Activated naive CD4-positive, alpha-beta T cell treated with anti-CD3 and anti-CD28 coated beads, Interleukin-2, amount 10 ng/mL, durations not matched to agents 7 days and 5 days (primary cell): ENCODE results near the gene AMDHD1.

Experiments
- CTCF ChIA-PET: fragments of 350-600 bp; sonication (Branson Sonifier 250); formaldehyde crosslinking; loops from one replicate; lab custom pipeline; 2021; ENCODE audit warnings: antibody characterized with exemption; lab: Charles Lee
- DNase-seq: peaks from one replicate; pipeline ENCODE4 v3.0.0-alpha.2; 2020
- H3K27ac Mint-ChIP-seq: one replicate; pipeline ENCODE4 v1.8.0; 2021; ENCODE audit warnings: mild to moderate bottlenecking, moderate library complexity, mixed read lengths
- H3K27me3 Mint-ChIP-seq: one replicate; pipeline ENCODE4 v1.8.0; 2021; ENCODE audit warnings: mild to moderate bottlenecking, mixed read lengths
- H3K36me3 Mint-ChIP-seq: one replicate; pipeline ENCODE4 v1.8.0; 2021; ENCODE audit warnings: mixed read lengths
- H3K4me1 Mint-ChIP-seq: one replicate; pipeline ENCODE4 v1.8.0; 2021; ENCODE audit warnings: mixed read lengths
- H3K4me3 Mint-ChIP-seq: one replicate; pipeline ENCODE4 v1.8.0; 2021; ENCODE audit warnings: mild to moderate bottlenecking, moderate library complexity, mixed read lengths
- H3K9me3 Mint-ChIP-seq: one replicate; pipeline ENCODE4 v1.8.0; 2021; ENCODE audit warnings: mixed read lengths

The AMDHD1 gene

DNA sequence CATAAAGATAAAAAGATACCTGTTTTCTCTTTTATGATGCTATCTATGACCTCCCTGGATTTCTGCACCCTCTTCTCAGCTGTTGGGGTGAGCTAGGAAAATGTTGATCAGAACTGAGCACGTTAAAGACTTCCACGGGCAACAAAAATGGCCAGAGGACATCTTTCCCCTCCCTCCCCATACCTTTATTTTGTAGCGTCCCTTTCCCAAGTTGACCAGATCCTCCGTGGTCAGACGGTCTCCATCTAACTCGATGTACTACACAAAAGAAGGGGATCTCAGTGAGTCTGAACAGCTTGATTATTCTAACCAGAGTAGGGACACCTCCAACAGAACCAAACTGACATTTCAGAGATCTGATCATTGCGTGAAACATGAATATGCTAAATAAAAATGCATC, 50.8 kb downstream of the AMDHD1 start:
- CTCF ChIA-PET: interaction anchor here (1.5 kb wide), 1 partner anchor 75 kb away, joined by 8 read pairs; no protein-coding TSS in a partner anchor
- H3K27ac Mint-ChIP-seq: no peak overlapping the region
- no peak overlapping the region for H3K4me3 Mint-ChIP-seq
- H3K9me3 Mint-ChIP-seq: no peaks in the 10 kb centered on the region
- no peak for DNase-seq
- no peaks in the 10 kb centered on the region for H3K36me3 Mint-ChIP-seq
- peaks cover 7% of the 10 kb centered on the region for H3K4me1 Mint-ChIP-seq
- peaks cover 3% of the 10 kb centered on the region for H3K27me3 Mint-ChIP-seq

DNA sequence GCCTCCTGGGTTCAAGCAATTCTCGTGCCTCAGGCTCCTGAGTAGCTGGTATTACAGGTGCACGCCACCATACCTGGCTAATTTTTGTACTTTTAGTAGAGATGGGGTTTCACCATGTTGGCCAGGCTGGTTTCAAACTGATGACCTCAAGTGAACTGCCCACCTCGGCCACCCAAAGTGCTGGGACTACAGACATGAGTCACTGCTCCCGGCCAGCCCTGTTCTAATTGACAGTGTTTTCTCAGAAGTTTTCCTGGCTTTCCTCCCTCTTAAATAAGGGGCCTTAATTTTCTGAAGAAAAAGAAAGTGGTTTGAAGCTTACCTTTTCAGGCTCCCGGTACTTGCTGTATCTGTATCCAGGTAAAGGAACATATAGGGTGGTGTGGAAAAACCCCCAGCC, 51.3 kb downstream of the AMDHD1 start:
- DNase-seq: no peak
- Mint-ChIP-seq H3K27me3 (peaks cover 3% of the 10 kb centered on the region), H3K27ac (no peak overlapping the region), H3K4me1 (peaks cover 7% of the 10 kb centered on the region), H3K4me3 (no peak overlapping the region), H3K9me3 (no peaks in the 10 kb centered on the region), H3K36me3 (no peaks in the 10 kb centered on the region)
- CTCF ChIA-PET: no interaction called here

DNA sequence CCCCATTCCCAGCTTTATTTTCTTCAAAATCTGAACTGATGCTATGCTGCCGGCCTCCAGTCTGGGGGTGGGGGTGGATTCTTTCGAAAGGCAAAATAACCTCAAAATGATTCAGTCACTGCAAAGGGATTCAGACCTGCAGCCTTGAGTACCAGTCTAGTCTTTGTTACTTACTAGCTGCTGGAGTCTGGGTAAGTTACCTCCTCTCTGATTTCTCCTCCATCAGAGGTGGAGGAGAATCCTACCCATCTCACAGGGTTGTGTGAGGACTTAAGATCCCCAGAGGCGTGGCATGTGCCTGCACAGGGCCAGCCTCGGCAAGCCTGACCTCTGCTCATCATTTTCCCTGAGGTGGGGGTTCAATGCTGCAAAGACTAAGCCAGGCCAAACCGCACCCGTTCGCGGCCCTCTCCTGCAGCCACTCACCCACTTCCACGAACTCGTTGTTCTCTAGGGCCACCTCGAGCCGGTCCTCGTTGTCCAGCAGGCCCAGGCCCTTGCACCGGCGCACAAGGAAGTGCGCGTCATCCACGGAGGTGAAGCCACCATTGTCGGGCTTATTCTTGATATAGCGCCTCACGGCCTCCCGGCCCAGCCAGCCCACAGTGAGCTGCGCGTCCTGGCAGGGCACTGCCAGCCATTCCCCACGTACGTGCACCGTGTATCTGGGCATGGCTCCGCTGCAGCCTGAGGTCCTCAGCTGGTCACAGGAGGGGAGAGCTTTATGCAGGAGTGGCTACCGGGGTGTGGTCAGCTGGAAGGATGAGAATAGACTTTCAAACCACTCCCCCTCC, 52.3 kb downstream of the AMDHD1 start:
- Mint-ChIP-seq H3K27ac (no peak overlapping the region), H3K9me3 (no peaks in the 10 kb centered on the region), H3K4me1 (peaks cover 7% of the 10 kb centered on the region), H3K4me3 (no peak overlapping the region), H3K27me3 (peaks cover 3% of the 10 kb centered on the region), H3K36me3 (no peaks in the 10 kb centered on the region)
- CTCF ChIA-PET: interaction anchor here (1.1 to 6.1 kb wide), 3 partner anchors 37 to 77 kb away, joined by 3 to 80 read pairs (median 30); partner anchors contain the start of genes AMDHD1 and CCDC38
- no peak for DNase-seq

DNA sequence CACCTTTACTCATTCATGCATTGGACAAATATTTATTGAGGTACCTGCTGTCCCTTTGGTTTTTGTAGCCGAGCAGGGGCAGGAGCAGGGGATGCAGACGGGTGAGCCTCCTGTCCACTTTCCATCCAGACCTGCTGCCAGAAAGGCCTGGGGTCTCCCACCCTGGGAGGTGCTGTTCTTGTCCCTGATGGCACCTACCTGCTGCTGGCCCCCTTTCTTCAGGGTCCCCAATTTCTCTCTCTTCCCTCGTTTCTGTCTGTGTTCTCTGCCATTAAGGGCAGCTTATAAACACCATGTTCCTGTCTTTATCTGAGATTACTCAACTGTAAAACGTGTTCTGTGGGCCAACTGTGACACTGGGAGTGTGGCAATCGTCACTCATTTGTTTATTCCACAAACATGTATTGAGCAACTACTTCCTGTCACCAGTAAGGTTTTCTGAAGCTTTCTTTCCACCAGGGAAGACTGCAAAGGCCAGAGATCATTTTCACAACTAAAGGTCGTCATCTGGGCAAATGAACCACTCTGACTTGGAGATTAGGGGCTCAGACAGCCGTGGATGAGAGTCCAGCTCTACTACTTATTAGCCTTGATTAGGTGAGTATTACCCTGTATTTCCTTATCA, 53.0 kb downstream of the AMDHD1 start, which contains the start of gene HAL:
Gene HAL, minus strand, starts transcription at position 311 of the 625 bp plus-strand sequence. CDS start 434 bp downstream, outside the sequence.
- no peak within 1 kb of the TSS for H3K4me3 Mint-ChIP-seq
- no peak for DNase-seq
- peaks cover 2% of the 10 kb centered on the region for H3K36me3 Mint-ChIP-seq
- H3K27me3 Mint-ChIP-seq: peaks cover 3% of the 10 kb centered on the region
- peaks cover 7% of the 10 kb centered on the region for H3K4me1 Mint-ChIP-seq
- CTCF ChIA-PET: interaction anchor here (1.1 to 6.1 kb wide), 4 partner anchors 11 to 78 kb away, joined by 3 to 80 read pairs (median 22); partner anchors contain the start of genes AMDHD1 and CCDC38
- no peak within 1 kb of the TSS for H3K27ac Mint-ChIP-seq
- H3K9me3 Mint-ChIP-seq: no peaks in the 10 kb centered on the region

- Mint-ChIP-seq H3K27ac (no peak overlapping the region), H3K27me3 (no peaks in the 10 kb centered on the region), H3K4me1 (peaks cover 7% of the 10 kb centered on the region), H3K4me3 (no peak overlapping the region), H3K36me3 (peaks cover 2% of the 10 kb centered on the region), H3K9me3 (no peaks in the 10 kb centered on the region)
- CTCF ChIA-PET: interaction anchor here (2.9 to 6.1 kb wide), 3 partner anchors 10 to 79 kb away, joined by 14 to 80 read pairs (median 30); partner anchors contain the start of genes AMDHD1 and CCDC38
- DNase-seq: no peak
Observed at GRCh38 chr12:95997276-95997675, 54.1 kb downstream of the AMDHD1 start.

DNA sequence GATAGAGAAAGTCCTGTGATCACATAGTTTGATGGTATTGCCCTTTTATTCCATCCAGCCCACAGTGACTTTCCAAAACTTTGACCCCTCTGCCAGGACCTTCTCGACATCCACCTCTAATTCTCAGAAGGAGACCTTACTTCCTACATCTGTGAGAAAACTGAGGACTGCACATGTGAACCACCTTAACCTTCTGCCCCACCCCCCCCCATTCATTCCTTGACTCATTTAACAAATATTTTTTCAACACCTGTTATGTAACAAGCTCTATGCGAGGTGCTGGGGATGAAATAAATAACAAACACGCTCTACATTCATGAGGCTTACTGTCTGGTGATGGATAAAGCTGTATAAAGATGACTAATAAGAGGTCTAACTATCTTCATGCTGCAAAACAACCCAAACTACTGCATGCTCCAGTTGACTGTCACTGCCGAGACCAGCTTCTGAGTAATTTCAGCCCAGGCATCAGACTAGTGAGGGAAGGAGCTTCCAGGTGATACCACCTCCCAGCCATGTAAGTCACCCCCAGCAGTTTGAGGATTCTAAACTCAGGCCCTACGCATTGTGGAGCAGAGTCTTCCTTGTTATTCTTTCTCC, 54.9 kb downstream of the AMDHD1 start:
- no peak for DNase-seq
- H3K4me3 Mint-ChIP-seq: no peak overlapping the region
- H3K4me1 Mint-ChIP-seq: peaks cover 7% of the 10 kb centered on the region
- H3K27me3 Mint-ChIP-seq: no peaks in the 10 kb centered on the region
- H3K27ac Mint-ChIP-seq: no peak overlapping the region
- no peaks in the 10 kb centered on the region for H3K9me3 Mint-ChIP-seq
- CTCF ChIA-PET: interaction anchor here (0.6 to 6.1 kb wide), 34 partner anchors 9 to 521 kb away, joined by 3 to 80 read pairs (median 4); partner anchors contain the start of genes AMDHD1 and CCDC38
- peaks cover 4% of the 10 kb centered on the region for H3K36me3 Mint-ChIP-seq

DNA sequence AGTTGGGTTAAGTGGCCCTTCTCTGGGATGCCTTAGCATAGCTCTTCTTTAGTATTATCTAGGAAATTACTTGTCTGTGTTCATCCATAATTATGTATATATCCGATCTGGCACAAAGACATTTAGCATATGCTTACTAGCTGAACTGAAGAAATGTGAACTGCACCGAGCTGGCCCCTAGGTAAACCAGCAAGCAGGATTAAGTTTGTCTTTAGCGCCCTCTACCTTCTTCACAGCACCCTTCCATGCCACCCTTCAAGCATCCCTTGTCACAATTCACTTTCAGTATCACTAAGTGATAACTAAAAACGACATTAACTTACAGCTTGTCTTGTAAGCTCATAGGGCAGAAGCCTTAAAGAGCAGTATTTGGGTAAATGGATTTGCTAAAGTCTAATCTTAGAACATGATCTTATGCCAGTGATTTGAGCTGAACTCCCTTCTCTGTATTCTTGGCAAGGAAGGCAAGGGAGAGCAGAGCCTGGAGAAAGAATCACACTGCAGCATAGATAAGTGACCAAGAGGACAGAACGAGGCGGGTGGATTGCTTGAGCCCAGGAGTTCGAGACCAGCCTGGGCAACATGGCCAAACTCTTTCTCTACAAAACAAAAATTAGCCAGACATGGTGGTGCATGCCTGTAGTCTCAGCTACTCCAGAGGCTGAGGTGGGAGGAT, 55.6 kb downstream of the AMDHD1 start:
- DNase-seq: peak; percentile 66

DNA sequence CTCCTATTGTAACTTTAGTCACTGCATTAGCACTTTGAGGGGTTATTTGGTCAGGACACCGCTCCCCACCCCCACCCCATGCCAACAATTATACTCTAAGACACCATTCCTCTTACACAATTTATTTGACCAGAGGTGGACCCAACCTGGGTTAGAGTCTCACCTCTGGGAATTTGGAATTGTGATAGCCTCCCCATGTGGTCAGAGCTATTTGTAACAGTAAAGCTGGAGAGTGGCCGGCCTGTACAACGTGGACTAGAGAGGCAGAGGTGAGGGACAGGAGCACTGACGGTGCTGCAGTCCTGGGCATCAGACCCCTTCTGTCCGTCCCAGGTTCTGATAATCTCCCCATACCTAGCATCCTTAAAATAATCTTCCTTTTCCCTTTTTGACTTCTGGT, 56.4 kb downstream of the AMDHD1 start:
- peaks cover 7% of the 10 kb centered on the region for H3K4me1 Mint-ChIP-seq
- no peak overlapping the region for H3K27ac Mint-ChIP-seq
- H3K9me3 Mint-ChIP-seq: no peaks in the 10 kb centered on the region
- no peak overlapping the region for H3K4me3 Mint-ChIP-seq
- CTCF ChIA-PET: interaction anchor here (0.9 to 6.1 kb wide), 13 partner anchors 10 to 517 kb away, joined by 3 to 80 read pairs (median 8); partner anchors contain the start of genes AMDHD1, CCDC38 and LTA4H
- peaks cover 7% of the 10 kb centered on the region for H3K36me3 Mint-ChIP-seq
- DNase-seq: no peak
- no peaks in the 10 kb centered on the region for H3K27me3 Mint-ChIP-seq

More for the DNA sequence above, 55.6 kb downstream of the AMDHD1 start:
- Mint-ChIP-seq H3K4me1 (peaks cover 7% of the 10 kb centered on the region), H3K4me3 (no peak overlapping the region), H3K36me3 (peaks cover 4% of the 10 kb centered on the region), H3K9me3 (no peaks in the 10 kb centered on the region), H3K27ac (peak overlapping the region; percentile 52), H3K27me3 (no peaks in the 10 kb centered on the region)
- CTCF ChIA-PET: interaction anchor here (0.6 to 6.1 kb wide), 39 partner anchors 9 to 1980 kb away, joined by 3 to 80 read pairs (median 4); partner anchors contain the start of genes AMDHD1, CCDC38 and LTA4H

- Mint-ChIP-seq H3K27me3 (no peaks in the 10 kb centered on the region), H3K9me3 (no peaks in the 10 kb centered on the region), H3K4me3 (no peak overlapping the region), H3K36me3 (peaks cover 17% of the 10 kb centered on the region), H3K4me1 (peaks cover 7% of the 10 kb centered on the region), H3K27ac (peak overlapping the region; percentile 15)
- DNase-seq: no peak
- CTCF ChIA-PET: interaction anchor here (5.3 to 6.1 kb wide), 2 partner anchors 57 to 83 kb away, joined by 30 to 80 read pairs; partner anchors contain the start of genes AMDHD1 and CCDC38
Observed at GRCh38 chr12:96000858-96001257, 57.7 kb downstream of the AMDHD1 start.

GRCh38 chr12:96006727-96007126, 63.6 kb downstream of the AMDHD1 start:
- Mint-ChIP-seq H3K4me1 (no peaks in the 10 kb centered on the region), H3K36me3 (peaks cover 30% of the 10 kb centered on the region), H3K9me3 (no peaks in the 10 kb centered on the region), H3K27ac (no peak overlapping the region), H3K4me3 (no peak overlapping the region), H3K27me3 (no peaks in the 10 kb centered on the region)
- no peak for DNase-seq
- CTCF ChIA-PET: interaction anchor here (2.5 kb wide), 1 partner anchor 9 kb away, joined by 14 read pairs; no protein-coding TSS in a partner anchor

DNA sequence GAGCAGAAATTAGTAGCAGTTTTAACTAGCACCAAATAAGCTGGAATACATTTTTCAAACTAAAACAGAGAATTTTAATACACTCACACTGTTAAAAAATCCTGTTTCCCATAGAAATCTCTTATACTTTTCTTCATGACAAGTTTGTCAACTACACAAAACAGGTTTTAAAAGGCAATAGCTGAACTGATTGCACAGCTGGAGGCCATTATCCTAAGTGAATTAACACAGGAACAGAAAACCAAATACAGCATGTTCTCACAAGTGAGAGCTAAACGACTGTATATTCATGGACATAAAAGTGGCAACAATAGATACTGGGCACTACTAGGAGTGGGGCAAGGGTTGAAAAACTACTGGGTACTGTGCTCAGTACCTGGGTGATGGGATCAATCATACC, 64.6 kb downstream of the AMDHD1 start:
- no peaks in the 10 kb centered on the region for H3K9me3 Mint-ChIP-seq
- no peaks in the 10 kb centered on the region for H3K4me1 Mint-ChIP-seq
- H3K4me3 Mint-ChIP-seq: no peak overlapping the region
- H3K27me3 Mint-ChIP-seq: no peaks in the 10 kb centered on the region
- H3K36me3 Mint-ChIP-seq: peaks cover 37% of the 10 kb centered on the region
- no peak for DNase-seq
- H3K27ac Mint-ChIP-seq: no peak overlapping the region
- CTCF ChIA-PET: interaction anchor here (2.5 kb wide), 1 partner anchor 10 kb away, joined by 14 read pairs; no protein-coding TSS in a partner anchor

GRCh38 chr12:96014943-96015599, 71.9 kb downstream of the AMDHD1 start:
- no peaks in the 10 kb centered on the region for H3K9me3 Mint-ChIP-seq
- H3K4me3 Mint-ChIP-seq: no peak overlapping the region
- H3K27ac Mint-ChIP-seq: no peak overlapping the region
- H3K4me1 Mint-ChIP-seq: no peaks in the 10 kb centered on the region
- peaks cover 34% of the 10 kb centered on the region for H3K36me3 Mint-ChIP-seq
- no peaks in the 10 kb centered on the region for H3K27me3 Mint-ChIP-seq
- CTCF ChIA-PET: interaction anchor here (1.7 kb wide), 1 partner anchor 17 kb away, joined by 4 read pairs; no protein-coding TSS in a partner anchor
- DNase-seq: no peak

- Mint-ChIP-seq H3K4me3 (no peak overlapping the region), H3K27me3 (no peaks in the 10 kb centered on the region), H3K4me1 (no peaks in the 10 kb centered on the region), H3K27ac (no peak overlapping the region), H3K36me3 (peaks cover 32% of the 10 kb centered on the region), H3K9me3 (no peaks in the 10 kb centered on the region)
- CTCF ChIA-PET: interaction anchor here (1.7 kb wide), 1 partner anchor 18 kb away, joined by 4 read pairs; no protein-coding TSS in a partner anchor
- no peak for DNase-seq
Observed at GRCh38 chr12:96015672-96016071, 72.5 kb downstream of the AMDHD1 start.
